Activated CD8-positive, alpha-beta memory T cell treated with anti-CD3 and anti-CD28 coated beads, Interleukin-2, amount 50 U/mL, for 1 hour (primary cell): ENCODE data around the gene C1orf159.
A peak's percentile ranks its signal among the peaks of the same experiment; 100 is the strongest.
"Not testable (repeated sequence)": the region's sequence is repeated elsewhere in the genome, so short reads cannot be mapped to it uniquely, and the experiment has no call there.

ENCODE experiments used
- DNase-seq: peaks from one replicate; pipeline ENCODE4 v3.0.0-alpha.2; 2020; ENCODE audit errors: extremely low read depth

C1orf159 gene

GRCh38 chr1:1081311-1082238 lies 34.3 kb downstream of the C1orf159 start:
- no peak for DNase-seq

DNA sequence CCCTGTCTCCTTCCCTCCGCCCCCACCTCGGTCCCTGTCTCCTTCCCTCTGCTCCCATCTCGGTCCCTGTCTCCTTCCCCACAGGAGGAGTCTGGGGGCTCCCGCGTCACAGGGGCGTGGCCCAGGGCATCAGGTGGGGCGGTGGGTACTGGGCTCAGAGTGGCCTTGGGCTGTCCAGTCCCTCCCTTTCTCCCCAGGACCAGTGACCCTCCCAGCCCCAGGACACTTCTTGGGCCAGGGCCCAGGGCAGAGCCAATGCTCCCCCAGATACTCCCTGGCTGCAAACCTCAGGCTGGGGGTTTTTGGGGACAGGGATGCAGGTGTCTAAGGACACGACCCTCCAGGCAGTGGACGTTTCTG lies 35.0 kb downstream of the C1orf159 start:
- DNase-seq = no peak

GRCh38 chr1:1080122-1080757 lies 35.6 kb downstream of the C1orf159 start:
- DNase-seq = no peak

DNA sequence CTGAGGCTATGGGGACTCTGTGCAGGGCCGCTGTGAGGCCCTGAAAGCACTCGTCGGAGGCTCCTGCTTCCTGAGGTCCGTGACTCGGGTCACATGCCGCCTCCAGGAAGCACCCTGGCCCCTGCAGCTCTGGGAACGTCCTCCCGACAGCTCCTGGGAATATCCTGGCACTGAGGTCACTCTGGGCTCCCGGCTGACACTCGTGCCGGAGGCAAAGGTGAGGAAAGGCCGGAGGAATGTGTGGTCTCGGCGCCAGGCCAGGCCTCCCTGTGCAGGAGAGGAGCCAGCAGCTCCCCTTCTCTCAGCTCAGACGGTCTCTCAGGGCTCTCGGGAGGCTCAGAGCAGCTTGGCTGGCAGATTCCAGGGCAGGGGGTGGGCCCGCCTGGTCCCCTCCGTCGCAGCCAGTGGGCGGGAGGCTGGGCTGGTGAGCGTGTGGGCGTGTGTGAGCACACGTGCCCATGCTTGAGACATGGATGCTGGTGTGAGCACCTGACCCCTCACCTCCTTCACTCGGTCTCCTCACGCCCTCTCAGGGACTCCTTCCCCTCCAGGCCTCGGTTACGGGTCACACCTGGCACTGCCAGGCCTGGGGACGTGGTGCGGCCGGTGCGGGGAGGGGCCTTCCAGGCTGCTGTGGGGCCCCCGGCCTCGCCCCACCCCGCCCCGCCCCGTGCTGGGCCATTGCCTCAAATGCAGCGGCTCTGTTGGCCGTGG lies 36.3 kb downstream of the C1orf159 start:
- no peak for DNase-seq

GRCh38 chr1:1077396-1077795 lies 38.5 kb downstream of the C1orf159 start:
- not testable (repeated sequence) for DNase-seq

DNA sequence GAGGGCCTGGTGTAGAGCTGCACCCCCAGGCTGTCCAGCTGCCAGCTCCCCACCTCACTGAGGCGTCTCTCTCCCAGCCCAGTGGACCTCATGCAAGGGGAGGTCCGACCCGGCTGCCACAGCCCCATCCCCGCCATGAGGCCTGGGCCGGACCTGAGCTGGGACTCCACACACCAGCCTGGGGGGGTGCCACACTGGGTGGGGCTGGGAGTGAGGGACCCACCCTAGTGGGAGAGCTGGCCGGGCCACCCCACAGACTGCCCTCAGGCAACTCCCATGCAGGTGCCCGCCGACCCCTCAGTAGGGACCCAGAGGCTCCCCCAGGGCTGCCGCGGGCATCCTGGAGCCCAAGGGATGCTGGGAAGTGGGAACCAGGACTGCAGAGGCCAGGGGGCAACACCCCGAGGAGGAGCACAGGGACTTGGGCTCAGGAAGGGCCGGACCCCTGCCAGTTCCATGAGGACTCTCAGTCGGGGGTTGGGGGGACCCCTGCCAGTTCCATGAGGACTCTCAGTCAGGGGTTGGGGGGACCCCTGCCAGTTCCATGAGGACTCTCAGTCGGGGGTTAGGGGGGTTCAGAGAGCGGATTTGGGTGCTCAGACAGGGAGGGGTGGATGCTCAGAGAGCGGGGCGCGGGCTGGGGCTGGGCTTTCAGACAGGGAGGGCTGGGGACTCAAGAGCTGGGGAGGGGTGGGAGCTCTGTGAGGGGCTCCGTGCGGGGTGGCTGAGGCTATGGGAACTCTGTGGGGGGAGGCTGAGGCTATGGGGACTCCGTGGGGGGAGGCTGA lies 40.5 kb downstream of the C1orf159 start:
- no peak for DNase-seq

GRCh38 chr1:1074631-1075147 lies 41.2 kb downstream of the C1orf159 start:
- DNase-seq = no peak

- no peak for DNase-seq
These were observed 41.9 kb downstream of the C1orf159 start, which contains the start of gene RNF223 for GRCh38 chr1:1073743-1074587. Gene RNF223, minus strand, starts transcription at chr1:1074306. Its CDS starts 1,740 bp downstream, at chr1:1072566.

DNA sequence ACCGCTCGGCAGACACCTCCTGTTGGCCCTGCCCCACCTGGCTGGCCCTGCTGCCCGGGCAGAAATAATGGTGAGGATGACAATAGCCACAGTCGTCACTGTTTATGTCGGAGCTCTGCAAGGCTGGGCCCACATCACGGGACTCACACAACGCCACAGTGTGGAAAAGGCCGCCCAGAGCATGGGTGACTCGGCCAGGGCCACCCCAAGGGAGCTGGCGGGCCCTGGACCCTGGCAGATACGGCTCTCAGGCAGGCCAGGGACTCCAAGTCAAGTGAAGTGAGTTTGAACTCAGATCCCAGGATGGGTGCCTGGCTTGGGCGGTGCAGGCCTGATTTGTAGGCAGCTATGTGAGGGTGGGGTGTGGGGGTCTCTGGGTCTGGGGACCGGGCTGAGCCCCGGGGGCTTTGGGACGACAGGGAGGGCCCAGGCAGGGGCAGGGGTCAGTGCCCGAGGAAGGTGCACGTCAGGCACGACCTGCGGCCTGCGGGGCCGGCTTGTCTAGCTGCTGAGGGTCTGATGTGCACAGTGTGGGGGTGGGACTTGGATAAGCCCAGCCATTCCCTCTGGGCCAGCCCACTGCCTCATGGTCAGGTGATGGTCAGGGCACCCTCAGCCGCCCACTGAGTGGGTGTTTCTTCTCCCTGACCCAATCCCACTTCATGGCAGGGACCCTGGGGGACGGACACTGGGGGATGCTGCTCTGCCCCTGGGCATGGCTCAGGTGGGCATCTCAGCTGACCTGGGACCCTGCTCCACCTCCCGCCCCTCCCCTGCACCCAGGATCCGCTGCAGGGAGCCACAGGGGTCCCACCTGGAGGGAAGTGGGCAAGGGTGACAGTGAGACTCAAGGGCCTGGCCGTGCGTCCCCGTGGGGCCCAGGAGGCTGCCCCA lies 42.8 kb downstream of the C1orf159 start:
- no peak for DNase-seq

DNA sequence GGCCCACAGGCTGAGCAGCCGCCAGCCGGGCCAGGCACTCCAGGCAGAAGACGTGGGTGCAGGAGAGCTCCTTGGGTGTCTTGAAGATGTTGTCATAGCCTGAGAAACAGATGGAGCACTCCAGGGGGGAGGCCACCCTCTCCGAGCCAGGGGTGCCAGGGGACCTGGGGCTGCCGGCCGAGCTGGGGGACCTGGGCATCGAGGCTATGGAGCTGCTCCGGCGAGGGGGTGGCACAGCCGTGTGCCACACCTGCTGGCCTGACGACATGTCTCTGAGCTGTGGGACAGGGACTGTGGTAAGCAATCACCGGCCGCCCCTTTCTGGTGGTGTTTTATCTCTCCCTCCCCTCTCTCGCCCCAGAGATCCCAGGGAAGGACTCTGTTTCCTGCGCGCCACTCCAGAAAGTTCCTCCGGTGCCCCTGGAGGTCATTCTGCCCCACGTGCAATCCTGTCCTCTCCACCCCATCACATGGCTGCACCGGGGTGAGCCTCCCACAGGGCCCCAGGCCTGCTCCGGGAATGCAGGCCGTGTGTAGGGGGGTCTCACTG lies 43.5 kb downstream of the C1orf159 start:
- no peak for DNase-seq

DNA sequence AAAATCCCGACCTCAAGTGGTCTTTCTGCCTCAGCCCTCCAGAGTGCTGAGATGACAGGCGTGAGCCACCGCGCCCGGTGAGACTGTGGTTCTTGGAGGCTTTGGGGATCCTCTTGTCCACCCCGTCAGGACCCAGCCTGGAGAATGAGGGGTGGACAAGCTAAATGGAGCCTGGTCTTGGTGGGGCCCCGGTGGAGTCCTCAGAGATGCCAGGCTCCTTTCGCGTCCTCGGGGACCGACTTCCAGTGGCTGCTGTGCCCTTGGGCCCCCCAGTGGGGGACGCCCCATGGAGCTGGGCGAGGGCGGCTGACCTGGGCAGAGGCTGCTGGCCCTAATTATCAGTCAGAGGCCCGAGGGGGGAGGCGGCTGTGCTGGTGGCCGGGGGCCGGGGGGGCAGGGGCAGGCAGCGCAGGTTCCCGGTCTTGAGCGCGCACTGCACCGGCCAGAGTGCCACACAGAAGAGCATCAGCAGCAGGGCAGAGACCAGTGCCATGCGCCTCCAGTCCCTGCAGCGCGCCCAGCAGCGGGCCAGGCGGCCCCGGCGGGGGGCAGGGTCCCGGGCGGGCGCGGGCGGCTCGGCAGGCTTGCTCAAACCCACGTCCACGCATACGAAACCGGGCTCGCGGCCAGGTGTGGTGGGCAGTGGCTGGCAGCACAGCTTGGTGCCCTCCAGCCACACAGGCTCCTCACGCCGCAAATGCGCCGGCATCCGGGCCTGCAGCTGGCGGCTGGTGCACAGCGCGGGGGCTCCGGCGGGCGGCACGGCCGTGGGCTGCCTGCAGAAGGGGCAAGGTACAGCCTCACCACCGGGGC lies 44.2 kb downstream of the C1orf159 start:
- no peak for DNase-seq

- no peak for DNase-seq
These were observed 45.9 kb downstream of the C1orf159 start for GRCh38 chr1:1069711-1070676.

DNA sequence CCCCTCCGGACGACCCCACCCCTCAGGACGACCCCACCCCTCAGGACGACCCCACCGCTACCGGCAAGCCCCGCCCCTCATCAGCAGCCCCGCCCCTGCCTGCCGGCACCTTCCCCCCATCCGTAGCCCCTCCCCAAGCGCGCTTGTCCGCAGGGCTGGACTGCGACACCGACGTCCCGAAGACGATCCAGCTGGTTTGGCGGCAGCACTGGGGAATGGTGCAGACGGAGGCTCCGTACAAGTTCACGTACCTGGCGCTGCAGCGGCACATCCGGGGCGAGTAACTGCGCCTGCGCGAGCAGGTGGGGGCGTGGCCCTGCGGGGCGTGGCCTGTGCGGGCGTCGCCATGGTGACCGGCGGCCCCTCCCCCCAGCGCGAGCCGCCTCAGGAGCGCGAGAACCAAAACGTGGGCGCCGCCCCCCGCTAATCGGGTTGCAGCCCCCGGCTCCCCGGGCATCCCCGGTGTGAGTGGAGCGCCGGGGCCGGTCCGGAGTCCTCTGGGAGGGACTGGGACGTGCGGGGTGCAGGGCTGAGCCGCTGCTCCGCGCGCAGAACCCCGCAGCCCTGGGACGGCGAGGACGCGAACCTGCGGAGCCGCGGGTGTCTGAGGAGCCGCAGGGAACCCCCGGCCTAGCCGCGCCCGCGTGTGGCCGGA lies 46.7 kb downstream of the C1orf159 start:
- peak; percentile 66 for DNase-seq

DNA sequence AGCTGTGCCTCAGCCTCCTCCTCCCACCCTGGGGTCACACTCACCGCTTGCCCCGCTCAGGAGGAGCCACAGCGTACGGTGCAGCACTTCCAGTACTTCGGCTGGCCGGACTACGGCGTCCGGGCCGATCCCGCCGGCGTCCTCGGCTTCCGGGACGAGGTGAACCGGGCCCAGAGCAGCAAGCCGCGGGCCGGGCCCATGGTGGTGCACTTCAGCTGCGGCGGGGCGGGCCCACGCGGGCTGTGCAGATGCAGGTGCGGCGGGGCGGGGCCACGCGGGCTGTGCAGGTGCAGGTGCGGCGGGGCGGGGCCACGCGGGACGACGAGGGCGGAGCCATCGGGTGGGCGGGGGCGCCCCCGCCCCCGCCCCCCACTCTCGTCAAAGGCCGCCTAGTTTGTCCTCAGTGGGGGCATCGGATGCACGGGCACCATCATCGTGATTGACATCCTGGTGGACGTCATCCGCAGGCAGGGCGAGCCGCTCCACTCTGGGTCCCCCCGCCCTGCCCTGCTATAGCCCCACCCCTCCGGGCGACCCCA lies 47.3 kb downstream of the C1orf159 start:
- DNase-seq = peak; percentile 25

DNA sequence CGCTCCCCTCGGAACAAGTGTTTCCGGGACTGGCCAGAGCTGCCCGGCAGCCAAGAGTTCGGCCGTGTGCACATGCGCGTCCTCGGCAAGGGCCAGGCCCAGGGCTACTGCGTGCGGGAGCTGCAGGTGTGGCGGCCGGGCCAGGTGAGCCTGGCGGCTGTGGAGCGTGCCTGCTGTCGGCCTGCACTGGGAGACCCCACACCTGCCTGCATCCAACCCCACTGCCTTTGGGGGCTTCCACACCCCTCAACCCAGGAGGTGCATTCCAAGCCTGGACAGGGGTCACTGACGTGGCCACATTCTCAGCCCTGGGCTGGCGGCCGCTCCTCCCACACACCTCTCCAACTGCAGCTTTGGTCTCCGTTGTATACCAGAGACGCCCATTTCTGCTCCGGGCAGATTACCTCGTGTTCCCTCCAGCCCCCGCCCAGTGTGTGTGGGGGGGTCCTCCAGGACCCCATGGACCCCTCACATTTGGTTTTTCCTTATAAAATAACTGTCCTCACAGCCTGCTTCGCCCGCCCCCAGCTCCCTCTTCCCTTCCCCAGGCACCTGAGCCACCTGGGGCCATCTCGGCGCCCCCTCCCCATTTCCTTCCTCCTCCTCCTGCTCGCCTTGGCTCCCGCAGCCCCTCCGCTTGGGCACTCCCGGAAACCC lies 47.9 kb downstream of the C1orf159 start:
- no peak for DNase-seq
